Right lobe of liver (tissue), 6 donors: Measurements from ENCODE around the gene BAG5. TPM values are rescaled to one million over a fixed set of nuclear protein-coding genes. Genes with fewer than 3 reads are reported as not detected.

Experiments
- ATAC-seq, 4 donors: fragments of 200-7000 bp; cut with Tn5 transposase; one replicate each; pipeline ENCODE4 v1.9.1; 2020; ENCODE audit warnings: mild to moderate bottlenecking in 4 of 4, moderate library complexity in 4 of 4
- DNase-seq, 3 donors: peaks; one replicate each; pipeline ENCODE4 v3.0.0-alpha.2; 2020
- H3K27ac ChIP-seq, 3 donors: fragments of 200-600 bp; one replicate each; pipeline ENCODE4 v1.8.0; 2022
- H3K27me3 ChIP-seq, 2 donors: fragments of 200-600 bp; one replicate each; pipeline ENCODE4 v1.8.0; 2022
- H3K36me3 ChIP-seq, 4 donors: fragments of 200-600 bp; sonication (generic) in 1 of 4; one replicate each; pipeline versions ENCODE4 v1.5.1 to v1.8.0; 2017 to 2022; ENCODE audit warnings: control low read depth in 1 of 4
- H3K4me1 ChIP-seq, 4 donors: fragments of 200-600 bp; sonication (generic) in 1 of 4; one replicate each; pipeline versions ENCODE4 v1.5.1 to v1.8.0; 2017 to 2022; ENCODE audit warnings: control low read depth in 1 of 4
- H3K4me3 ChIP-seq, 3 donors: fragments of 200-600 bp; one replicate each; pipeline ENCODE4 v1.8.0; 2022
- H3K9me3 ChIP-seq, 4 donors: fragments of 200-600 bp; sonication (generic) in 1 of 4; one replicate each; pipeline versions ENCODE4 v1.5.1 to v1.8.0; 2017 to 2022; ENCODE audit warnings: control low read depth in 1 of 4
- CTCF ChIP-seq, 4 donors: fragments of 200-600 bp in 3 of 4; fragments of 450-650 bp in 1 of 4; IDR thresholded peaks; one replicate each; pipeline versions ENCODE4 v1.5.1 to v1.8.0; 2016 to 2022; ENCODE audit warnings: antibody characterized with exemption in 4 of 4, mild to moderate bottlenecking in 2 of 4
- POLR2A ChIP-seq: fragments of 450-650 bp; IDR thresholded peaks from one replicate; pipeline ENCODE4 v1.6.1; 2017; ENCODE audit warnings: antibody characterized with exemption, mild to moderate bottlenecking
- WGBS: methylation state at CpG from one replicate; pipeline ENCODE4 v1.1.6; 2018; ENCODE audit warnings: low coverage, low lambda C conversion rate; ENCODE audit not compliant: insufficient coverage; ENCODE audit errors: missing lambda C conversion rate; 5-methylcytosine and 5-hydroxymethylcytosine counted together
- intact Hi-C, 2 donors: fragments of 100-400 bp; cut with DNase I; formaldehyde crosslinking; loops; one replicate each; pipeline versions ENCODE4 v1.11.2 to v1.14.1; 2022
- total RNA-seq, 6 experiments: library from RNA; depleted of rRNA in 2 of 6; stranded (reverse); fragments of >200 nt in 2 of 6; fragmentation: NEBNext Ultra II Directional in 3 of 6; extraction: Animal tissue kit (Norgen Biotek cat#: 25700) in 3 of 6; gene quantifications; one replicate each; pipeline versions ENCODE4 v1.1.0 to v1.2.4, GENCODE V29; 2016 to 2023
- donor health status: DM: no; HTN: yes; CAD: no.
- donor health status: DM: no; HTN: no; CAD: no.
- donor health status: DM: no; HTN: no; CAD: no.
- donor health status: DM: no; HTN: yes; CAD: no.
- donor health status: DM: no; HTN: yes; CAD: no.

BAG5 gene
- total RNA-seq, 6 experiments from 2014 or later = 6.5 to 11.4 (median 10.9) TPM

DNA sequence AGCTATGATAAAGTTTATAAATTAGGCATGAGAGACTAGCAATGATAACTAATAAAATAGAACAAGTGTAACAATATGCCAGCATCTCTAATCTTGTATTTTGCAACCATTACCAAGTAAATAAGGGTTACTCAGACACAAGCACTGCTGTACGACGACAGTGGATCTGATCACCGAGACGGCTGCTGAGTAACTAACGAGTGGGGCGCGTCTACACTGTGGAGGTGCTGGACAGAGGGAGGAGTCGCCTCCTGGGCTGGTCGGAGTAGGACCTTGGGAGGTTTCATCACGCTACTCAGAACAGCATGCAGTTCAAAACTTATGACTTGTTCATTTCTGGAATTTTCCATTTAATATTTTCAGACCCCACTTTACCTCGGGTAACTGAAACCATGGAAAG, 18.7 kb upstream of the BAG5 start:
- H3K27me3 ChIP-seq = no peaks in the 10 kb centered on the region
- TF ChIP-seq POLR2A (no peak), CTCF (IDR thresholded peaks at IDR 0.05) (no peak)
- no peak overlapping the region for H3K4me3 ChIP-seq
- no peak for DNase-seq
- no peak for ATAC-seq
- H3K27ac ChIP-seq = no peak overlapping the region
- intact Hi-C loops = no loop called here
- WGBS = 90% methylated on average over 9 of the region's 11 CpGs
- H3K36me3 ChIP-seq = peaks cover 0 to 12% (median 0%) of the 10 kb centered on the region in 4 donors
- peaks cover 0 to 16% (median 6%) of the 10 kb centered on the region in 4 donors for H3K4me1 ChIP-seq
- no peaks in the 10 kb centered on the region for H3K9me3 ChIP-seq

- WGBS = 72% methylated on average over 2 of the region's 12 CpGs
- Histone ChIP-seq H3K4me3 (no peak overlapping the region), H3K36me3 (peaks cover 0 to 19% (median 1%) of the 10 kb centered on the region in 4 donors), H3K4me1 (peaks cover 0 to 15% (median 7%) of the 10 kb centered on the region in 4 donors), H3K27ac (no peak overlapping the region), H3K9me3 (no peaks in the 10 kb centered on the region), H3K27me3 (no peaks in the 10 kb centered on the region)
- intact Hi-C loops = loop anchor here in 1 of 2 donors (10.0 kb wide), 1 partner anchor 46 kb away; the partner anchor contains the start of gene KLC1
- DNase-seq (no peak), ATAC-seq (no peak)
- no peak for TF ChIP-seq CTCF (IDR thresholded peaks at IDR 0.05)
These were observed 16.1 kb upstream of the BAG5 start for GRCh38 chr14:103578401-103579075.

DNA sequence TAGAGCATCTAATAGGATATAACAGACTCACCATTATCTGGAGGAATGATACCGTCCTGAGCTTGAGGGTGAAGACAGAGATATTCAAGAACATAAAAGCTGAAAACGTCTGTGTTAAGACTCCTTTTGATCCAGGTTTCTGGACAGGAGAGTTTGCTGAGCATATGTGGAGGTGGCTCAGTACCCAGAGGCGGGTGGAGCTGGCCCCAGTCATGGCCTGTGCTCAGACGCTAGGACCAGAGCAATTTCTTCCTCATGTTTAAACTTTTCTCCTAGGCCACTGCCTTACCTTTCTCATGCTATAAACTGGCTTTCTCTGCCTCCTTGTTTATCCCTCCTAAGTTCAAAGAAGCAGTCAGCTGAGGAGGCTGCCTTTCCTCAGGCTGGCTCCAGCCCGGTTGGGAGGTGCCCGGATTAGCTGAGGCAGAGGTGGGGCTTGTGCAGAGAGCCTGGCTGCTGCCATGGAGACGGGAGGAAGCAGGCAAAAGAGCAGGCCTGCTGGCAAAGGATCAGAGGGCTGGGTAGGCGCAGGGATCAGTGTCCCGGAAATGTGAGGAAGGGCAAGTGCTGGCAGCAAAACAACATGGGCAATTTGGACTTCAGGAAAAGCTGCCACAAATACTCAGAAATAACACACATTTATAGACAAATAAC, 14.0 kb upstream of the BAG5 start:
- H3K4me3 ChIP-seq = peak overlapping the region in 1 of 3 donors; percentile 17
- DNase-seq (peak; percentile 94 to 96 (median 95)), ATAC-seq (peak; percentile 98 to 99 (median 98))
- H3K36me3 ChIP-seq = peaks cover 0 to 20% (median 1%) of the 10 kb centered on the region in 4 donors
- 26% methylated on average over 9 of the region's 9 CpGs for WGBS
- TF ChIP-seq POLR2A (no peak), CTCF (IDR thresholded peaks at IDR 0.05) (no peak)
- intact Hi-C loops = loop anchor here in 1 of 2 donors (10.0 kb wide), 1 partner anchor 48 kb away; the partner anchor contains the start of gene KLC1
- peak overlapping the region in 1 of 3 donors; percentile 37 for H3K27ac ChIP-seq
- H3K9me3 ChIP-seq = no peaks in the 10 kb centered on the region
- no peaks in the 10 kb centered on the region for H3K27me3 ChIP-seq
- peaks cover 0 to 15% (median 7%) of the 10 kb centered on the region in 4 donors for H3K4me1 ChIP-seq

- H3K9me3 ChIP-seq = no peaks in the 10 kb centered on the region
- peaks cover 0 to 19% (median 1%) of the 10 kb centered on the region in 4 donors for H3K36me3 ChIP-seq
- no peak for DNase-seq
- H3K4me3 ChIP-seq = no peak overlapping the region
- no peak overlapping the region for H3K27ac ChIP-seq
- no peaks in the 10 kb centered on the region for H3K27me3 ChIP-seq
- no peak for ATAC-seq
- intact Hi-C loops = loop anchor here in 1 of 2 donors (10.0 kb wide), 1 partner anchor 50 kb away; the partner anchor contains the start of gene KLC1
- no peak for TF ChIP-seq POLR2A
- TF ChIP-seq CTCF (IDR thresholded peaks at IDR 0.05) = no peak
- WGBS = 89% methylated on average over 10 of the region's 18 CpGs
- H3K4me1 ChIP-seq = peaks cover 0 to 15% (median 7%) of the 10 kb centered on the region in 4 donors
These were observed 12.3 kb upstream of the BAG5 start for GRCh38 chr14:103574707-103575285.
